ENCODE results near the gene MAPK7.

MAPK7 gene

DNA sequence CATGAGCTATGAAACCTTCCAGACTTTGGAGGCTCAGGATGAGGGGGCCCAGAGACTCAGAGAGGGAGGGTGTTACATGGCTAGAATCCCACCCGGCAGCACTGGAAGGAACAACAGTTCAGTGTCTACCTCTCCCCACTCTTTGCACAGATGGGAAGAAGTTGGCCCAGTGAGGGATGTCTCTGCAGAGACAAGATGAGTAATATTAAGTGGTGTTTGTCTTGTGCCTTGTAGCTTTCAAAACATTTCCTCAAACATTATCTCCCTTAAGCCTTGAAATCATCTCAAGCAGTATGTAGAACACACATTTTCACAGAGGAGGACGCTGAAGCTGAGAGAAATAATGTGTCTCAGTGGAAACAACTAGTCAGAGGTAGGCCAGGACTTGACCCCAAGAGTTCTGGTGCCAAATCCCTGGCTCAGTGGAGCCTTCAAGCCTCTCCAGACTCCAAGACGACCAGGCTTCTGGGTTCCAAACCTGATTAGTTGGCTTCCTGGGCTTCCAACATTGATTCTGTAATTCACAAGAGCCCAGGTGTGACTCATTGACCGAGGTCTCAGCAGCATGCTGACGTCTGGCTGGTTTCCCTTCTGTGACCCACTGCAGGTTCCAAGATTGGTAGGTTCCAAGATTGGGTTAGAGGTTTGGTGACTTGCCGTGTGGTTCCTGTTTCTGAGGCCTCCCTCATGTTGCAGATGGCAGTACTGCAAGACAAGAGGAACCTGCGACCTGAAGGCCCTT is 40.1 kb downstream of the MAPK7 start:
- ATAC-seq: peak; percentile 79
- Mint-ChIP-seq H3K9me3 (no peaks in the 10 kb centered on the region), H3K36me3 (no peaks in the 10 kb centered on the region), H3K27me3 (peaks cover 18% of the 10 kb centered on the region), H3K4me1 (peaks cover 14% of the 10 kb centered on the region), H3K4me3 (no peak overlapping the region), H3K27ac (no peak overlapping the region)

DNA sequence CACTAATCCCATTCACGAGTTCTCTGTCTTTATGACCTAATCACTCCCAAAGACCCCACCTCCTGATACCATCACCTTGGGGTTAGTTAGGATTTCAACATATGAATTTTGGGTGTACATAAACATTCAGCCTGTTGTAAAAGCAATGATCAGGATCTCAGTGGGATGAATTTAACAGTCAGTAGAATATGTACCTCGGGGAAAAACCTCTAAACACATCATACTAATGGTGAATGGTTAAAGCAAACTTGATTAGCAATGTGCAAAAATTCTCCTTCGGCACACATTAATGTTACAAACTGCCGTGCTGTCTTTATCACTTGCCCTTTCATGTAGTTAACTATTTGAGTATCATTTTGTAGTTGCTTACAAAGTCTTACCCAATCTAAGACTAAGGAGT is 42.9 kb downstream of the MAPK7 start:
- H3K4me3 Mint-ChIP-seq: no peak overlapping the region
- H3K9me3 Mint-ChIP-seq: no peaks in the 10 kb centered on the region
- no peaks in the 10 kb centered on the region for H3K36me3 Mint-ChIP-seq
- no peaks in the 10 kb centered on the region for H3K27me3 Mint-ChIP-seq
- ATAC-seq: no peak
- peaks cover 14% of the 10 kb centered on the region for H3K4me1 Mint-ChIP-seq
- H3K27ac Mint-ChIP-seq: no peak overlapping the region

DNA sequence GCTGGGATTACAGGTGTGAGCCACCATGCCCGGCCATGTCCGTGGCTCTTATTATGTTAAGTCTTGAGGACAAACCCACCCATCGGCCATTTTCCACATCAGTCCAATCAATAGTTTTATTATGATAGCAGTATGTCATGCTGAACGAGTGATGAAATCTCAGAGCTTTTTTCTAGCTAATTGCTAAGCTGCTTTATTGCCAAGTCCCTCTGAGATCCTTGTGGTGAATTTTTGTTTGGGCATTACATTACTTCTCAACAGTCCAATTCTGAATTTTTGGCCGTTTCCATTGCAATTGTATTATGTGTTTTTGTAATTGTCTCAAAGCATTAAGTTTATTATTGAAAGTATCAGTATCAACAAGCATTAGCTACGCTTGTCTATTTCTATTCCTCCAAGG is 43.6 kb downstream of the MAPK7 start:
- no peaks in the 10 kb centered on the region for H3K36me3 Mint-ChIP-seq
- no peak for ATAC-seq
- H3K9me3 Mint-ChIP-seq: no peaks in the 10 kb centered on the region
- peaks cover 13% of the 10 kb centered on the region for H3K4me1 Mint-ChIP-seq
- no peak overlapping the region for H3K27ac Mint-ChIP-seq
- no peaks in the 10 kb centered on the region for H3K27me3 Mint-ChIP-seq
- H3K4me3 Mint-ChIP-seq: no peak overlapping the region

DNA sequence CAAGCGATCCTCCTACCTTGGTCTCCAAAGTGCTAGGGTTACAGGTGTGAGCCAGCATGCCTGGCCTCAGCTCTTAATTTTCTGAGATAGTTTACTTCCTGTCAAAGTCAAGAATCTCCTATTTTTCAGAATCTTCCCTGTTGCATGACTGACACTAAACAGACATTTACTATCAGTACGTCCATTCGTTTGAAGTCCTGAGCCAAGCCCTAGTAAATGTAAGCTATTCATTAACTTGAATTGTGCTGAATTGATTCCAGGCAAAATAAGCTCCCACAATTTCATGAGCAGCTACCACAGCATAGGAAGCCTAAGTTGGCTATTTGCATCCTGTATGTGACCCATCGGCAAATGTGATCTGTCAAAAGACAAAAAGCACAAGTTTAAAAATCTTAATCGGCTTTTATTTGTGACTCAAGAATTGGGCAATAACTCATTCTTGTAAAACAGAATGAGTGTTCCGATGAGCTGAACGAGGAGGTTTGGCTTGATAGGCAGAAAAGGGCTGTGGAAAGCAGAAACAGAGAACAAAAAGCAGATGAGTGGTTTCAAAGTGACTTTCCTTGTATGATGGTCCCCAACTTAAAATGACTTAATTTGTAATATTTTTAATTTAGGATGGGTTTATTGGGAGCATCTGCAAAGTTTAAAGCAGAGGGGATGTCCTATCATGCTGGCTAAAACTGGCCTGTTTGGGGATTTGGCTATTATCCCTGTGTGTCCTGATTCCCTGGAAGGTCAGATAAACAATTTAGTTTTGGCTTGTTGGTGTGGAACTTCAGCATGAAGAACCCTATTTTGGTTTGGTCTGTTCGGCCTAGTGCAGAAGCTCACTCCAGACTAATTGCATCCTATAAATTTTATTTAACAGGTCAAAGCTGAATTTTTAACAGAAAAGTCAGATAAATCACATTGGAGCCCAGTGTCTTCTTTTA is 46.9 kb downstream of the MAPK7 start:
- H3K27me3 Mint-ChIP-seq: no peaks in the 10 kb centered on the region
- H3K4me1 Mint-ChIP-seq: no peaks in the 10 kb centered on the region

DNA sequence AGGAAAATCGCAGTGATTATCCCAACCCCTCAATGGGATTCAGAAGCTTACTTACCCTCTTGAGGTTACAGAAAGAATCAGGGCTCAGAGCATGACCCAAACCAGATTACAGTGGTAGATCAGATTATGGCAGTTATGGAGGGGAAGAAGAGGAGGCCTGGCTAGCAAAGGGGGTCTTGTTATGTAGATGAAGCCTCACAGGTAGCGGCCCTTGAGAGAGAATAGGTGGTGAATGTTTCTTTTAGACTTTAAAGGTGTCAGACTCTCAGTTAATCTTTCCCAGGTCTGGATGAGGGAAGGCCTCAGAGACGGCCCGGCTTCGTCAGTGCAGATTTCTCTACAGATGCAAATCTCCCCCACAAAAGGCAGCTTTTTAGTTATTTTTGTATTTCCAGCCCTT is 48.3 kb downstream of the MAPK7 start:
- Mint-ChIP-seq H3K4me3 (no peak overlapping the region), H3K4me1 (no peaks in the 10 kb centered on the region), H3K27ac (no peak overlapping the region), H3K9me3 (no peaks in the 10 kb centered on the region), H3K27me3 (no peaks in the 10 kb centered on the region), H3K36me3 (no peaks in the 10 kb centered on the region)
- ATAC-seq: no peak

More for the DNA sequence above, 46.9 kb downstream of the MAPK7 start:
- H3K9me3 Mint-ChIP-seq: no peaks in the 10 kb centered on the region
- no peak overlapping the region for H3K4me3 Mint-ChIP-seq
- H3K27ac Mint-ChIP-seq: no peak overlapping the region
- H3K36me3 Mint-ChIP-seq: no peaks in the 10 kb centered on the region
- ATAC-seq: no peak

DNA sequence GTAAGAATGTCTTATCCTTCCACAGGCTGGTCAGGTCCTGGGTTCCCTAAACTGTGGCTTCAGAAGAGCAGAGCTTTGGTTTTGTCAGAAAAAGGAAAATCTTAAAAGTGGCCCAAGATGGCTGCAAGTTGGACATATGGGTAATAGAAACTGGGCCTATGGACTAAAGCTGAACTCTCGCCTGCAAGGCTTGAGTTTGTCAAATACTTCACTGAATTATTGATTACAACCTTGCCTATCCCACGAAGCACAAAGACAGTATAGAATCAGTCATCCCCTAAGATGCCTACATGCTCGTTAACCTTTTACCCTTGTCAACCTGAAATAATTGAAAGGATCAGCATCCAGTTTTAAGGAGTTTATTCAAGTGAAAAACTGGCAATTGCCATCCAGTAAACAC is 53.4 kb downstream of the MAPK7 start:
- H3K36me3 Mint-ChIP-seq: no peaks in the 10 kb centered on the region
- H3K4me3 Mint-ChIP-seq: no peak overlapping the region
- no peaks in the 10 kb centered on the region for H3K27me3 Mint-ChIP-seq
- no peaks in the 10 kb centered on the region for H3K9me3 Mint-ChIP-seq
- ATAC-seq: no peak
- H3K27ac Mint-ChIP-seq: no peak overlapping the region
- H3K4me1 Mint-ChIP-seq: no peaks in the 10 kb centered on the region

Measured in stimulated activated memory B cell treated with anti-CD40 and anti-IgM and Interleukin-4, amounts not matched to agents 10 μg/mL and 1 μg/mL and 100 μg/mL, for 72 hours (primary cell).